Body of pancreas (tissue), 4 donors: Measurements from ENCODE around the gene OSBPL10. TPM values are rescaled to one million over a fixed set of nuclear protein-coding genes. Genes with fewer than 3 reads are reported as not detected.

Experiments used
- ATAC-seq: fragments of 150-250 bp; one replicate; pipeline ENCODE4 v1.9.1; 2016
- DNase-seq, 4 donors: peaks; one replicate each; pipeline ENCODE4 v3.0.0-alpha.2; 2019
- H3K27ac ChIP-seq, 4 donors: fragments of 200-600 bp; sonication (generic); 1 replicate in 3 of 4; 2 replicates in 1 of 4; pipeline versions ENCODE4 v1.5.1 to v1.6.1; 2016 to 2019; ENCODE audit warnings: mild to moderate bottlenecking in 1 of 4, mixed read lengths in 1 of 4, moderate library complexity in 1 of 4
- H3K27me3 ChIP-seq, 2 donors: fragments of 200-600 bp; sonication (generic); one replicate each; pipeline ENCODE4 v1.6.0; 2016; ENCODE audit warnings: mild to moderate bottlenecking in 1 of 2
- H3K36me3 ChIP-seq, 2 donors: fragments of 200-600 bp; sonication (generic); replicated peaks in 1 of 2; 2 replicates each; pipeline ENCODE4 v1.5.1; 2016; ENCODE audit warnings: low read depth in 2 of 2; ENCODE audit not compliant: insufficient read depth in 1 of 2
- H3K4me1 ChIP-seq: fragments of 200-600 bp; sonication (generic); one replicate; pipeline ENCODE4 v1.6.0; 2016
- H3K4me3 ChIP-seq, 2 donors: fragments of 200-600 bp; sonication (generic); 1 replicate in 1 of 2; 2 replicates in 1 of 2; pipeline ENCODE4 v1.5.1; 2016 to 2019
- H3K9me3 ChIP-seq, 3 donors: fragments of 200-600 bp; sonication (generic); 1 replicate in 2 of 3; 2 replicates in 1 of 3; pipeline ENCODE4 v1.5.1; 2016
- POLR2A ChIP-seq, 3 donors: fragments of 450-650 bp; IDR thresholded peaks; one replicate each; pipeline ENCODE4 v1.6.1; 2016; ENCODE audit warnings: antibody characterized with exemption in 3 of 3, mild to moderate bottlenecking in 2 of 3
- WGBS, 2 donors: methylation state at CpG; one replicate each; pipeline ENCODE4 v1.1.5; 2017; 5-methylcytosine and 5-hydroxymethylcytosine counted together
- intact Hi-C: fragments of 100-400 bp; cut with DNase I; formaldehyde crosslinking; loops from one replicate; pipeline ENCODE4 v1.15.1; 2023
- total RNA-seq, 2 donors: library from RNA; depleted of rRNA; stranded (reverse); fragments of >200 nt; gene quantifications; one replicate each; pipeline ENCODE4 v1.1.0, GENCODE V29; 2016
- TF ChIP-seq, protein P1 (sequence below), 7 experiments: fragments of 450-650 bp in 4 of 7; fragments of 200-600 bp in 3 of 7; sonication (generic) in 3 of 7; IDR thresholded peaks; one replicate each; pipeline ENCODE4 v1.5.1; 2016 to 2019; ENCODE audit warnings: antibody characterized with exemption in 7 of 7

Gene OSBPL10
- total RNA-seq, 2 donors from 2014 or later, result 3.4 to 27.0 TPM

- DNase-seq (no peak), ATAC-seq (no peak)
- Histone ChIP-seq H3K4me3 (no peak overlapping the region), H3K9me3 (no peaks in the 10 kb centered on the region), H3K27me3 (no peaks in the 10 kb centered on the region), H3K4me1 (no peaks in the 10 kb centered on the region), H3K36me3 (no peaks in the 10 kb centered on the region), H3K27ac (no peak overlapping the region)
- TF ChIP-seq, protein P1, sequence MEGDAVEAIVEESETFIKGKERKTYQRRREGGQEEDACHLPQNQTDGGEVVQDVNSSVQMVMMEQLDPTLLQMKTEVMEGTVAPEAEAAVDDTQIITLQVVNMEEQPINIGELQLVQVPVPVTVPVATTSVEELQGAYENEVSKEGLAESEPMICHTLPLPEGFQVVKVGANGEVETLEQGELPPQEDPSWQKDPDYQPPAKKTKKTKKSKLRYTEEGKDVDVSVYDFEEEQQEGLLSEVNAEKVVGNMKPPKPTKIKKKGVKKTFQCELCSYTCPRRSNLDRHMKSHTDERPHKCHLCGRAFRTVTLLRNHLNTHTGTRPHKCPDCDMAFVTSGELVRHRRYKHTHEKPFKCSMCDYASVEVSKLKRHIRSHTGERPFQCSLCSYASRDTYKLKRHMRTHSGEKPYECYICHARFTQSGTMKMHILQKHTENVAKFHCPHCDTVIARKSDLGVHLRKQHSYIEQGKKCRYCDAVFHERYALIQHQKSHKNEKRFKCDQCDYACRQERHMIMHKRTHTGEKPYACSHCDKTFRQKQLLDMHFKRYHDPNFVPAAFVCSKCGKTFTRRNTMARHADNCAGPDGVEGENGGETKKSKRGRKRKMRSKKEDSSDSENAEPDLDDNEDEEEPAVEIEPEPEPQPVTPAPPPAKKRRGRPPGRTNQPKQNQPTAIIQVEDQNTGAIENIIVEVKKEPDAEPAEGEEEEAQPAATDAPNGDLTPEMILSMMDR (IDR thresholded peaks at IDR 0.05), result no peak
- TF ChIP-seq POLR2A (IDR thresholded peaks at IDR 0.05), result no peak
- intact Hi-C loops, result no loop called here
- WGBS, 2 donors, result 83 to 92% methylated on average over 16 to 17 of the region's 17 CpGs
Observed at GRCh38 chr3:31829826-31830426, 151.1 kb downstream of the OSBPL10 start.

- no peak for DNase-seq
- WGBS, 2 donors, result 89 to 93% methylated on average over 6 of the region's 6 CpGs
Observed at GRCh38 chr3:31829010-31829409, 152.1 kb downstream of the OSBPL10 start.

GRCh38 chr3:31828007-31828406 lies 153.1 kb downstream of the OSBPL10 start:
- ATAC-seq, result no peak
- Histone ChIP-seq H3K4me1 (no peaks in the 10 kb centered on the region), H3K27me3 (no peaks in the 10 kb centered on the region), H3K4me3 (no peak overlapping the region), H3K9me3 (no peaks in the 10 kb centered on the region), H3K27ac (no peak overlapping the region), H3K36me3 (no peaks in the 10 kb centered on the region)
- TF ChIP-seq POLR2A (IDR thresholded peaks at IDR 0.05), result no peak
- TF ChIP-seq, protein P1 (IDR thresholded peaks at IDR 0.05), result no peak
- 82 to 92% methylated on average over 1 of the region's 1 CpG for WGBS, 2 donors
- intact Hi-C loops, result no loop called here
- DNase-seq, result no peak

More at GRCh38 chr3:31829010-31829409, 152.1 kb downstream of the OSBPL10 start:
- ATAC-seq, result no peak
- H3K27ac ChIP-seq, result no peak overlapping the region
- no peaks in the 10 kb centered on the region for H3K36me3 ChIP-seq
- intact Hi-C loops, result no loop called here
- H3K27me3 ChIP-seq, result no peaks in the 10 kb centered on the region
- no peak overlapping the region for H3K4me3 ChIP-seq
- H3K9me3 ChIP-seq, result no peaks in the 10 kb centered on the region
- no peak for TF ChIP-seq POLR2A (IDR thresholded peaks at IDR 0.05)
- TF ChIP-seq, protein P1 (IDR thresholded peaks at IDR 0.05), result no peak
- H3K4me1 ChIP-seq, result no peaks in the 10 kb centered on the region

GRCh38 chr3:31823184-31823583 lies 157.9 kb downstream of the OSBPL10 start:
- Histone ChIP-seq H3K4me3 (no peak overlapping the region), H3K36me3 (no peaks in the 10 kb centered on the region), H3K27ac (no peak overlapping the region), H3K27me3 (no peaks in the 10 kb centered on the region), H3K4me1 (no peaks in the 10 kb centered on the region), H3K9me3 (no peaks in the 10 kb centered on the region)
- no peak for TF ChIP-seq POLR2A (IDR thresholded peaks at IDR 0.05)
- TF ChIP-seq, protein P1 (IDR thresholded peaks at IDR 0.05), result no peak
- DNase-seq (no peak), ATAC-seq (no peak)
- 75 to 78% methylated on average over 3 of the region's 3 CpGs for WGBS, 2 donors
- intact Hi-C loops, result no loop called here

- WGBS, 2 donors, result 67 to 76% methylated on average over 2 of the region's 2 CpGs
- H3K4me1 ChIP-seq, result no peaks in the 10 kb centered on the region
- no peak for DNase-seq
- no peak overlapping the region for H3K4me3 ChIP-seq
- H3K27me3 ChIP-seq, result no peaks in the 10 kb centered on the region
- H3K9me3 ChIP-seq, result no peaks in the 10 kb centered on the region
- ATAC-seq, result no peak
- intact Hi-C loops, result no loop called here
- H3K36me3 ChIP-seq, result no peaks in the 10 kb centered on the region
- H3K27ac ChIP-seq, result no peak overlapping the region
- TF ChIP-seq, protein P1 (IDR thresholded peaks at IDR 0.05), result no peak
- TF ChIP-seq POLR2A (IDR thresholded peaks at IDR 0.05), result no peak
Observed at GRCh38 chr3:31821118-31821517, 159.9 kb downstream of the OSBPL10 start.
